SU-DHL-6 (cell line): ENCODE measurements around the gene CCDC185.

Experiments used
- H2AFZ ChIP-seq: fragments of 200-600 bp; sonication (generic); 2 replicates; pipeline ENCODE4 v1.6.1; 2014; ENCODE audit warnings: low read depth, mild to moderate bottlenecking, moderate library complexity, mixed read lengths, antibody characterized with exemption, low read length; ENCODE audit not compliant: severe bottlenecking
- H3F3A ChIP-seq: fragments of 200-600 bp; shearing (Covaris generic); 2 replicates; pipeline ENCODE4 v1.6.0; 2016; ENCODE audit warnings: antibody characterized with exemption, mild to moderate bottlenecking; ENCODE audit not compliant: insufficient read depth
- H3K27ac ChIP-seq: fragments of 200-600 bp; sonication (generic); 2 replicates; pipeline ENCODE4 v1.5.1; 2016; ENCODE audit warnings: low read depth, mild to moderate bottlenecking, low read length, moderate library complexity, mixed read lengths
- H3K27me3 ChIP-seq: fragments of 200-600 bp; sonication (generic), shearing (Covaris generic); 2 replicates; pipeline ENCODE4 v1.6.0; 2014; ENCODE audit warnings: mild to moderate bottlenecking, low read length
- H3K36me3 ChIP-seq: fragments of 200-600 bp; sonication (generic); 2 replicates; pipeline ENCODE4 v1.6.1; 2014; ENCODE audit warnings: mild to moderate bottlenecking, low read length, mixed read lengths
- H3K4me2 ChIP-seq: fragments of 300-600, 200-600 bp; shearing (Covaris generic), sonication (generic); 2 replicates; pipeline ENCODE4 v1.6.0; 2014; ENCODE audit warnings: low read length, low read depth, mild to moderate bottlenecking; ENCODE audit not compliant: poor library complexity, severe bottlenecking
- H3K4me3 ChIP-seq: fragments of 200-600 bp; sonication (generic); 2 replicates; pipeline ENCODE4 v1.5.1; 2014; ENCODE audit warnings: antibody characterized with exemption, low read length, mild to moderate bottlenecking, mixed read lengths; ENCODE audit not compliant: insufficient read depth, poor library complexity, severe bottlenecking
- H3K79me2 ChIP-seq: fragments of 200-600 bp; sonication (generic); 2 replicates; pipeline ENCODE4 v1.6.1; 2014; ENCODE audit warnings: mild to moderate bottlenecking, low read length, moderate library complexity; ENCODE audit not compliant: insufficient read depth
- H3K9ac ChIP-seq: fragments of 200-600 bp; sonication (generic); 2 replicates; pipeline ENCODE4 v1.7.0; 2014; ENCODE audit warnings: mild to moderate bottlenecking, low read length
- H3K9me2 ChIP-seq: fragments of 200-600 bp; sonication (generic); replicated peaks from 2 replicates; pipeline ENCODE4 v1.6.1; 2014; ENCODE audit warnings: low read length; ENCODE audit not compliant: insufficient read depth
- H3K9me3 ChIP-seq: fragments of 200-600 bp; sonication (generic); 2 replicates; pipeline ENCODE4 v1.6.1; 2014; ENCODE audit warnings: low read length, mixed read lengths; ENCODE audit not compliant: insufficient read depth
- H4K20me1 ChIP-seq: fragments of 200-600 bp; sonication (generic); 2 replicates; pipeline ENCODE4 v1.6.1; 2014; ENCODE audit warnings: low read depth, mild to moderate bottlenecking, antibody characterized with exemption, low read length, moderate library complexity, mixed read lengths
- EZH2phosphoT487 ChIP-seq: fragments of 200-600 bp; sonication (generic), shearing (Covaris generic); conservative IDR thresholded peaks from 2 replicates; pipeline ENCODE4 v1.6.1; 2018; ENCODE audit warnings: mild to moderate bottlenecking, antibody characterized with exemption, low read length, moderate library complexity, mixed read lengths
- TF ChIP-seq, protein P1 (sequence below): fragments of 200-600 bp; sonication (generic); IDR thresholded peaks from one replicate; pipeline ENCODE4 v1.5.1; 2017; ENCODE audit warnings: antibody characterized with exemption, mild to moderate bottlenecking, low read length, moderate library complexity; ENCODE audit not compliant: insufficient read depth, poor library complexity, severe bottlenecking

CCDC185 gene

DNA sequence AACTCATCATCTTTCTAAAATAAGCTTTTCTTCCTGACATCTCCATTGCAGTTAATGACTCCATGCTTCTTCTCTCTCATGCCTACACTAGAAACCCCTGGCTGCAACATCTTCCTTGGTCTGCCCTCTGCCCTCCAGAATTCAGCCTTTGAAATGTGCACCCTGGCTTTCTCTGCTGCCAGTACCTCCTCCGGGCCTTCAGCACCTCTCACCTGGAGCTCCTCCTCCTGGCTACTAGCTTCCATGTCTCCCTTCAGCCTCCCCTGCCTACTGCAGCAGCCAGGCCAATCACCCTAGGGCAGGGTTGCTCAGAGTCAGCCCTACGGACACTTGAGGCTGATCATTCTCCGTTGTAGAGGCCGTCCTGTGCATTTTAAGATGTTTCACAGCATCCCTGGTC is 47.5 kb upstream of the CCDC185 start:
- H2AFZ ChIP-seq, result no peak overlapping the region
- H3K27ac ChIP-seq, result no peak overlapping the region
- no peaks in the 10 kb centered on the region for H3F3A ChIP-seq
- H3K79me2 ChIP-seq, result no peaks in the 10 kb centered on the region
- H3K27me3 ChIP-seq, result no peaks in the 10 kb centered on the region
- H3K9me3 ChIP-seq, result no peaks in the 10 kb centered on the region
- H3K9me2 ChIP-seq, result no peaks in the 10 kb centered on the region
- TF ChIP-seq, protein P1, sequence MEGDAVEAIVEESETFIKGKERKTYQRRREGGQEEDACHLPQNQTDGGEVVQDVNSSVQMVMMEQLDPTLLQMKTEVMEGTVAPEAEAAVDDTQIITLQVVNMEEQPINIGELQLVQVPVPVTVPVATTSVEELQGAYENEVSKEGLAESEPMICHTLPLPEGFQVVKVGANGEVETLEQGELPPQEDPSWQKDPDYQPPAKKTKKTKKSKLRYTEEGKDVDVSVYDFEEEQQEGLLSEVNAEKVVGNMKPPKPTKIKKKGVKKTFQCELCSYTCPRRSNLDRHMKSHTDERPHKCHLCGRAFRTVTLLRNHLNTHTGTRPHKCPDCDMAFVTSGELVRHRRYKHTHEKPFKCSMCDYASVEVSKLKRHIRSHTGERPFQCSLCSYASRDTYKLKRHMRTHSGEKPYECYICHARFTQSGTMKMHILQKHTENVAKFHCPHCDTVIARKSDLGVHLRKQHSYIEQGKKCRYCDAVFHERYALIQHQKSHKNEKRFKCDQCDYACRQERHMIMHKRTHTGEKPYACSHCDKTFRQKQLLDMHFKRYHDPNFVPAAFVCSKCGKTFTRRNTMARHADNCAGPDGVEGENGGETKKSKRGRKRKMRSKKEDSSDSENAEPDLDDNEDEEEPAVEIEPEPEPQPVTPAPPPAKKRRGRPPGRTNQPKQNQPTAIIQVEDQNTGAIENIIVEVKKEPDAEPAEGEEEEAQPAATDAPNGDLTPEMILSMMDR, result no peak
- TF ChIP-seq EZH2phosphoT487, result no peak
- H3K4me2 ChIP-seq, result no peak overlapping the region
- H4K20me1 ChIP-seq, result no peaks in the 10 kb centered on the region
- H3K4me3 ChIP-seq, result no peak overlapping the region
- H3K36me3 ChIP-seq, result no peaks in the 10 kb centered on the region
- H3K9ac ChIP-seq, result no peak overlapping the region

DNA sequence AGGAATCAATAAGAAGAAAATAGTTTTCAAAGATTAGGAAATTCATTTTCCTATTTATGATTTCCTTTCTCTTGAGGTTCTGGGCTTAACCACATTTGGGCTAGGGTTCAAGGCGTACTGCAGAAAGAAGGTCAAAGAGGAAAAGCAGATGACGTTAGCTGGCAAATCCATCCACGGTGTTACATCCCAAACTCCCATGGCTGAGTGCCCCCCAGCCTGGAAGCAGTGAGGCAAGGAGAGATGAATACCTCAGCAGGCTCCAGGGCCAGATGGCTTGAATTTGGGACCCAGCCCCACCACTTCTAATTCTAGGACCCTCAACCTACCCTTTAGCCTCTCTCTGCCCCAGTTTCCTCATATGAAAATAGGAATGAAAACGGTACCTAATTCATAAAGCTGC is 46.9 kb upstream of the CCDC185 start:
- Histone ChIP-seq H3K9me3 (no peaks in the 10 kb centered on the region), H3K79me2 (no peaks in the 10 kb centered on the region), H4K20me1 (no peaks in the 10 kb centered on the region), H3K36me3 (no peaks in the 10 kb centered on the region), H3F3A (no peaks in the 10 kb centered on the region), H3K9ac (no peak overlapping the region), H3K4me3 (no peak overlapping the region), H3K27me3 (no peaks in the 10 kb centered on the region), H3K9me2 (no peaks in the 10 kb centered on the region), H3K27ac (no peak overlapping the region), H2AFZ (no peak overlapping the region), H3K4me2 (no peak overlapping the region)
- TF ChIP-seq EZH2phosphoT487, result no peak
- TF ChIP-seq, protein P1, result no peak

DNA sequence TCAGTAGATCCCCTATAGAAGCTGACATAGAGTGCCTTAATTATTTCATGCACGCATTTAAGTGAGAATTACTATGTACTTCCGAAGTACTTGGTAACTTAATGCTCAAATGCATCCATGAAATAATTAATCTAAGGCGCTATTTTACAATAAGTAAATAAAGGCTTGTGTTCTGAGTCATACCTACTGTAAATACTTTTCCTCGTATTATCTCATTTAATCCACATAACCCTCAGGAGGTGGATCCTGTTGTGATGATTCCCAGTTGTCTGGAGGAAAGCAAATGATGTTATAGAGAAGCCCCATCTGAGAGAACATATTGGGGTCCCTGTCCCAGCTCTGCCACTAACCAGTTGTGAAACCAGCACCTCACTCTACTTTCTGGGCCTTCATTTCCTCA is 45.6 kb upstream of the CCDC185 start:
- no peaks in the 10 kb centered on the region for H3K79me2 ChIP-seq
- H3K4me3 ChIP-seq, result no peak overlapping the region
- H3K27me3 ChIP-seq, result no peaks in the 10 kb centered on the region
- TF ChIP-seq, protein P1, result no peak
- no peak for TF ChIP-seq EZH2phosphoT487
- H3K9me2 ChIP-seq, result no peaks in the 10 kb centered on the region
- H3K4me2 ChIP-seq, result no peak overlapping the region
- H3K27ac ChIP-seq, result no peak overlapping the region
- no peak overlapping the region for H3K9ac ChIP-seq
- no peaks in the 10 kb centered on the region for H3K9me3 ChIP-seq
- H2AFZ ChIP-seq, result no peak overlapping the region
- H3K36me3 ChIP-seq, result no peaks in the 10 kb centered on the region
- H3F3A ChIP-seq, result no peaks in the 10 kb centered on the region
- no peaks in the 10 kb centered on the region for H4K20me1 ChIP-seq
